ENCODE measurements around the gene DHRS3. TPM values are rescaled to one million over a fixed set of nuclear protein-coding genes. Genes with fewer than 3 reads are reported as not detected.

DHRS3 gene
- total RNA-seq, 1 experiment from 2014 or later = 87.0 TPM

DNA sequence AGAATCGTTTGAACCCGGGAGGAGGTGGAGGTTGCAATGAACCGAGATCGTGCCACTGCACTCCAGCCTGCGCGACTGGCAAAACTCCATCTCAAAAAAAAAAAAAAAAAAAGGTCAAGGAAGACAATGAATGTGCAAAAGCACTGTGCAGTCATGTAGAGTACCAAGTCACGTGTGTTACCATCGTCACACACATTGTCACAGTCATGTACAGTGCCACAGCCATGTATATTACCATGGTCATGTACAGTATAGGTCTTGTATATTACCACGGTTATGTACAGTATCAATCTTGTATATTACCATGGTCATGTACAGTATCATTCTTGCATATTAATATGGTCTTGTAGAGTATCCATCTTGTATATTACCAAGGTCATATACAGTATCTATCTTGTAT, 13.0 kb downstream of the DHRS3 start:
- no peak for DNase-seq (ENCODE audit: low read depth, low spot score)
- no peak for TF ChIP-seq ELF1 (IDR thresholded peaks at IDR 0.05; ENCODE audit: borderline replicate concordance, low read depth)
- TF ChIP-seq EGR1 (IDR thresholded peaks at IDR 0.05; ENCODE audit: low read depth) = no peak
- no peak for TF ChIP-seq POLR2AphosphoS5 (IDR thresholded peaks at IDR 0.05; ENCODE audit: low read depth, low read length)
- TF ChIP-seq, protein P1, sequence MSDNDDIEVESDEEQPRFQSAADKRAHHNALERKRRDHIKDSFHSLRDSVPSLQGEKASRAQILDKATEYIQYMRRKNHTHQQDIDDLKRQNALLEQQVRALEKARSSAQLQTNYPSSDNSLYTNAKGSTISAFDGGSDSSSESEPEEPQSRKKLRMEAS (IDR thresholded peaks at IDR 0.05) = no peak
- no peak for TF ChIP-seq EZH2phosphoT487 (IDR thresholded peaks at IDR 0.05; ENCODE audit: borderline replicate concordance)
- no peak for TF ChIP-seq CEBPB (IDR thresholded peaks at IDR 0.05; ENCODE audit: low read depth)
- no peak for TF ChIP-seq POLR2A (IDR thresholded peaks at IDR 0.05; ENCODE audit: borderline replicate concordance, extremely low read depth, insufficient read depth, insufficient read length)
- TF ChIP-seq TCF7L2 (IDR thresholded peaks at IDR 0.05; ENCODE audit: borderline replicate concordance, extremely low read depth, insufficient read depth, insufficient read length) = no peak
- TF ChIP-seq, protein P2, sequence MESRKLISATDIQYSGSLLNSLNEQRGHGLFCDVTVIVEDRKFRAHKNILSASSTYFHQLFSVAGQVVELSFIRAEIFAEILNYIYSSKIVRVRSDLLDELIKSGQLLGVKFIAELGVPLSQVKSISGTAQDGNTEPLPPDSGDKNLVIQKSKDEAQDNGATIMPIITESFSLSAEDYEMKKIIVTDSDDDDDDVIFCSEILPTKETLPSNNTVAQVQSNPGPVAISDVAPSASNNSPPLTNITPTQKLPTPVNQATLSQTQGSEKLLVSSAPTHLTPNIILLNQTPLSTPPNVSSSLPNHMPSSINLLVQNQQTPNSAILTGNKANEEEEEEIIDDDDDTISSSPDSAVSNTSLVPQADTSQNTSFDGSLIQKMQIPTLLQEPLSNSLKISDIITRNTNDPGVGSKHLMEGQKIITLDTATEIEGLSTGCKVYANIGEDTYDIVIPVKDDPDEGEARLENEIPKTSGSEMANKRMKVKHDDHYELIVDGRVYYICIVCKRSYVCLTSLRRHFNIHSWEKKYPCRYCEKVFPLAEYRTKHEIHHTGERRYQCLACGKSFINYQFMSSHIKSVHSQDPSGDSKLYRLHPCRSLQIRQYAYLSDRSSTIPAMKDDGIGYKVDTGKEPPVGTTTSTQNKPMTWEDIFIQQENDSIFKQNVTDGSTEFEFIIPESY (IDR thresholded peaks at IDR 0.05; ENCODE audit: extremely low read depth, insufficient replicate concordance, low read length) = no peak
- TF ChIP-seq EZH2 (IDR thresholded peaks at IDR 0.05) = no peak
- no peak for TF ChIP-seq ZNF274 (IDR thresholded peaks at IDR 0.05; ENCODE audit: low read depth, low read length)
- TF ChIP-seq, protein P3, sequence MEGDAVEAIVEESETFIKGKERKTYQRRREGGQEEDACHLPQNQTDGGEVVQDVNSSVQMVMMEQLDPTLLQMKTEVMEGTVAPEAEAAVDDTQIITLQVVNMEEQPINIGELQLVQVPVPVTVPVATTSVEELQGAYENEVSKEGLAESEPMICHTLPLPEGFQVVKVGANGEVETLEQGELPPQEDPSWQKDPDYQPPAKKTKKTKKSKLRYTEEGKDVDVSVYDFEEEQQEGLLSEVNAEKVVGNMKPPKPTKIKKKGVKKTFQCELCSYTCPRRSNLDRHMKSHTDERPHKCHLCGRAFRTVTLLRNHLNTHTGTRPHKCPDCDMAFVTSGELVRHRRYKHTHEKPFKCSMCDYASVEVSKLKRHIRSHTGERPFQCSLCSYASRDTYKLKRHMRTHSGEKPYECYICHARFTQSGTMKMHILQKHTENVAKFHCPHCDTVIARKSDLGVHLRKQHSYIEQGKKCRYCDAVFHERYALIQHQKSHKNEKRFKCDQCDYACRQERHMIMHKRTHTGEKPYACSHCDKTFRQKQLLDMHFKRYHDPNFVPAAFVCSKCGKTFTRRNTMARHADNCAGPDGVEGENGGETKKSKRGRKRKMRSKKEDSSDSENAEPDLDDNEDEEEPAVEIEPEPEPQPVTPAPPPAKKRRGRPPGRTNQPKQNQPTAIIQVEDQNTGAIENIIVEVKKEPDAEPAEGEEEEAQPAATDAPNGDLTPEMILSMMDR (IDR thresholded peaks at IDR 0.05 in 2 of 3, conservative IDR thresholded peaks at IDR 0.05 in 1 of 3; ENCODE audit: borderline replicate concordance in 1 of 3, insufficient read depth in 1 of 3, low read depth in 2 of 3, low read length in 2 of 3) = no peak
- TF ChIP-seq RAD21 (IDR thresholded peaks at IDR 0.05; ENCODE audit: low read depth) = no peak
- TF ChIP-seq SIN3A (IDR thresholded peaks at IDR 0.05; ENCODE audit: low read depth) = no peak
- TF ChIP-seq, protein P4, sequence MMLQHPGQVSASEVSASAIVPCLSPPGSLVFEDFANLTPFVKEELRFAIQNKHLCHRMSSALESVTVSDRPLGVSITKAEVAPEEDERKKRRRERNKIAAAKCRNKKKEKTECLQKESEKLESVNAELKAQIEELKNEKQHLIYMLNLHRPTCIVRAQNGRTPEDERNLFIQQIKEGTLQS (IDR thresholded peaks at IDR 0.05) = no peak
- no peak for TF ChIP-seq FOSL1 (IDR thresholded peaks at IDR 0.05; ENCODE audit: low read depth)
- no peak for TF ChIP-seq SRF (IDR thresholded peaks at IDR 0.05; ENCODE audit: low read depth)
- no peak for TF ChIP-seq ZFX (IDR thresholded peaks at IDR 0.05)
- no peak for TF ChIP-seq CBX3 (IDR thresholded peaks at IDR 0.05; ENCODE audit: low read depth)
- TF ChIP-seq, protein P5, sequence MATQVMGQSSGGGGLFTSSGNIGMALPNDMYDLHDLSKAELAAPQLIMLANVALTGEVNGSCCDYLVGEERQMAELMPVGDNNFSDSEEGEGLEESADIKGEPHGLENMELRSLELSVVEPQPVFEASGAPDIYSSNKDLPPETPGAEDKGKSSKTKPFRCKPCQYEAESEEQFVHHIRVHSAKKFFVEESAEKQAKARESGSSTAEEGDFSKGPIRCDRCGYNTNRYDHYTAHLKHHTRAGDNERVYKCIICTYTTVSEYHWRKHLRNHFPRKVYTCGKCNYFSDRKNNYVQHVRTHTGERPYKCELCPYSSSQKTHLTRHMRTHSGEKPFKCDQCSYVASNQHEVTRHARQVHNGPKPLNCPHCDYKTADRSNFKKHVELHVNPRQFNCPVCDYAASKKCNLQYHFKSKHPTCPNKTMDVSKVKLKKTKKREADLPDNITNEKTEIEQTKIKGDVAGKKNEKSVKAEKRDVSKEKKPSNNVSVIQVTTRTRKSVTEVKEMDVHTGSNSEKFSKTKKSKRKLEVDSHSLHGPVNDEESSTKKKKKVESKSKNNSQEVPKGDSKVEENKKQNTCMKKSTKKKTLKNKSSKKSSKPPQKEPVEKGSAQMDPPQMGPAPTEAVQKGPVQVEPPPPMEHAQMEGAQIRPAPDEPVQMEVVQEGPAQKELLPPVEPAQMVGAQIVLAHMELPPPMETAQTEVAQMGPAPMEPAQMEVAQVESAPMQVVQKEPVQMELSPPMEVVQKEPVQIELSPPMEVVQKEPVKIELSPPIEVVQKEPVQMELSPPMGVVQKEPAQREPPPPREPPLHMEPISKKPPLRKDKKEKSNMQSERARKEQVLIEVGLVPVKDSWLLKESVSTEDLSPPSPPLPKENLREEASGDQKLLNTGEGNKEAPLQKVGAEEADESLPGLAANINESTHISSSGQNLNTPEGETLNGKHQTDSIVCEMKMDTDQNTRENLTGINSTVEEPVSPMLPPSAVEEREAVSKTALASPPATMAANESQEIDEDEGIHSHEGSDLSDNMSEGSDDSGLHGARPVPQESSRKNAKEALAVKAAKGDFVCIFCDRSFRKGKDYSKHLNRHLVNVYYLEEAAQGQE (IDR thresholded peaks at IDR 0.05; ENCODE audit: low read depth) = no peak
- Histone ChIP-seq H3K27ac (ENCODE audit: low read depth, low read length) (peak overlapping the region; percentile 42; the same call in 1 of the 2 replicates), H3K79me2 (ENCODE audit: insufficient read depth, low read length) (peaks cover 65% of the 10 kb centered on the region), H3K9me2 (ENCODE audit: insufficient read depth) (no peaks in the 10 kb centered on the region), H2AFZ (ENCODE audit: low read depth, low read length, poor library complexity, severe bottlenecking) (no peak overlapping the region), H3K4me2 (ENCODE audit: low read length) (peak overlapping the region; percentile 67), H3K4me1 (ENCODE audit: control insufficient read depth in 1 of 2, insufficient read depth in 2 of 2, low read length in 2 of 2) (peaks cover 52 to 80% of the 10 kb centered on the region in 2 experiments), H3K27me3 (ENCODE audit: insufficient read depth, low read length) (no peaks in the 10 kb centered on the region), H4K20me1 (ENCODE audit: insufficient read depth) (no peaks in the 10 kb centered on the region), H3K9me3 (ENCODE audit: control insufficient read depth in 1 of 2, insufficient read depth in 1 of 2, low read depth in 1 of 2, low read length in 2 of 2) (no peaks in the 10 kb centered on the region), H3K9ac (ENCODE audit: low read length) (no peak overlapping the region), H3K4me3 (replicated peaks in 1 of 2; ENCODE audit: low read depth in 1 of 2, low read length in 2 of 2) (no peak overlapping the region), H3K36me3 (ENCODE audit: control insufficient read depth in 1 of 2, insufficient read depth in 2 of 2, low read length in 2 of 2) (no peaks in the 10 kb centered on the region; a peak in 1 of 4 replicates)
- POLR2A ChIA-PET = interaction anchor here (1.0 to 2.0 kb wide), 2 partner anchors 10 to 13 kb away, joined by 4 to 12 read pairs; partner anchors contain the start of gene DHRS3
- ATAC-seq = no peak
- no TSS peak for BruUV-seq (replicated peaks)
- intact Hi-C loops (cut with micrococcal nuclease) = no loop called here
- CTCF ChIA-PET = no interaction called here
- RAD21 ChIA-PET (ENCODE audit: low non-redundant PET in 1 of 2, low total read pairs in 2 of 2, uncharacterized antibody in 2 of 2, unreplicated experiment in 2 of 2) = interaction anchor here in 1 of 2 experiments (0.7 to 1.0 kb wide), 2 partner anchors 11 to 115 kb away, joined by 3 to 6 read pairs; no protein-coding TSS in a partner anchor

All from HCT116 (cell line).